Epithelial cell of esophagus (primary cell): ENCODE results near the gene PTGFRN.

Experiments
- DNase-seq: peaks from one replicate; pipeline ENCODE4 v3.0.0; 2010; ENCODE audit warnings: low read depth
- H3K4me3 ChIP-seq: 2 replicates; pipeline ENCODE4 v1.5.1; 2011; ENCODE audit warnings: mild to moderate bottlenecking, low read length, control low read depth
- CTCF ChIP-seq: IDR thresholded peaks from 2 replicates; pipeline ENCODE4 v1.5.1; 2011; ENCODE audit warnings: low read depth, mild to moderate bottlenecking, low read length, control low read depth, inconsistent platforms; ENCODE audit not compliant: insufficient read depth; ENCODE audit errors: missing control alignments

PTGFRN gene

DNA sequence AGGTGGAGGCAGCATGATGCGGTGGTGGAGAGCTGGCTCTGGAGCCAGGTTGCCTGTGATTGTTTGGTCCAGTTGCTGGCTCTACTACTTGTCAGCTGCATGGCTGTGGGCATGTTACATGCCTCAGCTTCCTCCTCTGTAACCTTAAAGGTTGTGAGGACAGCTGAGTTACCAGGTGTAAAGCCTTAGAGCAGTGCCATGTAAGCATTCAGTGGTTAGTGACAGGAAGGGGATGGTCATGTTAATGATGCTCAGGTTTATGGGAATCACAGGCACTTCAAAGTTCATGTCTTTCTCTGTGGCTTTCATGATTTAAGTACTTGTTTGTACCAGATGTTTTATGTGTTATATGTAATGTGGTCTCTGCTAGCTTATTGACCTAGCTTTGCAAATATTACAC is 32.6 kb downstream of the PTGFRN start:
- no peak overlapping the region for H3K4me3 ChIP-seq
- TF ChIP-seq CTCF: no peak
- no peak for DNase-seq

DNA sequence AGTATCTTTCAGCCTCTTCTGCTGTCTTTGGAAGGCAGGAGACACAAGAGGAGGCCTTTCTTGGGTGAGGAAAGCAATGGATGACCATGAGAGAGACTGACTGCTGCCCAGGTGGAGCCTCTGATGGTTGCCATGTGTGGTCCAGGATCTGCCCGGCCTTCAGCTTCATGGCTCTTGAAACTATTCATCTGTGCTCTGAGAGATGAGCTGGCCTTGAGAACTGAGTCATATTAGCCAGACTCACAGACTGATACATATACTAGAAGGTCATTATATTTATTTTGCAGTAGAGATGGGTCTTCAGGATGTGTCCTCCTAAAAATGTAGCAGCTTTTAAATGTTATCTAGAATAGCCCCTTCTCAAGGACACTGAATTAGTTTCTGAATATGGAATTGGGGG is 33.7 kb downstream of the PTGFRN start:
- DNase-seq: peak; percentile 55
- H3K4me3 ChIP-seq: no peak overlapping the region
- no peak for TF ChIP-seq CTCF

DNA sequence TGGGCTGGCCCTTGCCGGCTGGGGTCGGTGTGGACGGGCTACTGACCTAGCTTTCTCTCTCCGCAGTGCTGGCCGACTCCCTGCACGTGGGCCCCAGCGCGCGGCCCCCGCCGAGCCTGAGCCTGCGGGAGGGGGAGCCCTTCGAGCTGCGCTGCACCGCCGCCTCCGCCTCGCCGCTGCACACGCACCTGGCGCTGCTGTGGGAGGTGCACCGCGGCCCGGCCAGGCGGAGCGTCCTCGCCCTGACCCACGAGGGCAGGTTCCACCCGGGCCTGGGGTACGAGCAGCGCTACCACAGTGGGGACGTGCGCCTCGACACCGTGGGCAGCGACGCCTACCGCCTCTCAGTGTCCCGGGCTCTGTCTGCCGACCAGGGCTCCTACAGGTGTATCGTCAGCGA is 34.9 kb downstream of the PTGFRN start:
- DNase-seq: no peak
- TF ChIP-seq CTCF: no peak
- H3K4me3 ChIP-seq: no peak overlapping the region

DNA sequence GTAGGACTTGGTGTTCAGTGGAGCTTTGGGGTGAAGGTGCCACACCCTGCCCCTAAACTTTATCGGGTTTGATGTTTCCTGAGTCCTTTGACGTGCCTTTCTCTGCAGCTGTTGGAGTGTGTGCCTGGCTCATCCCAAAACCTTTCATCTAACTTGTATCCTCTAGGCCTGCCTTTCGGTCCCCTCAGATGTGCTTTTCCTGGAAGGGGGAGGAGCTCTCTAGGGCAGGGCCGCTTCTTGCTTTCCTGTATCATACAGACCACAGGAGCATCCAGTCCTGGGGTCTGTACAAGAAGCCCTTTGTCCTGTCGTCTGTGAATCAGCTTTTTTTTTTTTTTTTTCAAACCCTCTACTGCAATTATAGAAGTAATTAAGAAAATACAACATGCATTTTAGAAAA is 35.7 kb downstream of the PTGFRN start:
- no peak overlapping the region for H3K4me3 ChIP-seq
- no peak for TF ChIP-seq CTCF

GRCh38 chr1:116945996-116946395 is 36.3 kb downstream of the PTGFRN start:
- no peak overlapping the region for H3K4me3 ChIP-seq
- no peak for TF ChIP-seq CTCF
- no peak for DNase-seq

More for the DNA sequence above, 35.7 kb downstream of the PTGFRN start:
- no peak for DNase-seq

- no peak for DNase-seq
- no peak for TF ChIP-seq CTCF
- no peak overlapping the region for H3K4me3 ChIP-seq
These were observed 37.6 kb downstream of the PTGFRN start for GRCh38 chr1:116947092-116947860.

DNA sequence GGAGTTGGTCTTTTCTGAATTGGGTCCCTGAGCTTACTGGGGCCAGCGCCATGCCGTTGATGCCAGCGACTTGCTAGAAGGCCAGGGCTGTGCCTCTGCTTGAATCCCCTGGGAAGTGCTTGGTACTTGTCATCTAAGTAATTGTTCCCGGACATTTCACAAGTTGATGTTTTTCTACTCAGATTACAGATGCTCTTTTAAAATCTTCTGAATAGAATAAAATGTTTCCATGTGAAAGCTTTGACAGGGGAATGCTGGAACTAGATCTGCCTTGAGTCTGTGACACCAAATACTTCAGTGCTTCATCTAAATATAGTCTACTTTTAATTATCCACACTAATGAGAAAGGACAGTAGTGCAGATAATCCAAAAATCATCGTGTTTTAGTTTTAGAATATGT is 38.3 kb downstream of the PTGFRN start:
- no peak for DNase-seq
- no peak for TF ChIP-seq CTCF

More for the DNA sequence above, 38.3 kb downstream of the PTGFRN start:
- H3K4me3 ChIP-seq: no peak overlapping the region
